H1 (cell line): Measurements from ENCODE around the gene ATP2B1. TPM values are rescaled to one million over a fixed set of nuclear protein-coding genes. Genes with fewer than 3 reads are reported as not detected.

Experiments used
- CTCF ChIA-PET: fragments of 300-600 bp; sonication (Branson Sonifier 250); formaldehyde crosslinking; loops from one replicate; lab custom pipeline; 2021; ENCODE audit not compliant: partially characterized antibody; lab: Charles Lee
- POLR2A ChIA-PET: fragments of 300-600 bp; sonication (Branson Sonifier 250); formaldehyde crosslinking; loops from one replicate; lab custom pipeline; 2021; ENCODE audit warnings: inconsistent platforms; ENCODE audit not compliant: partially characterized antibody; lab: Charles Lee
- DNase-seq, 2 experiments: peaks; one replicate each; pipeline versions ENCODE4 v3.0.0 to v3.0.0-alpha.2; 2010 to 2022; ENCODE audit warnings: low spot score in 2 of 2, low read depth in 1 of 2, mixed read lengths in 1 of 2
- FAIRE-seq: peaks from 2 replicates; lab custom pipeline; 2011; peaks lifted over from hg19 to GRCh38; lab: Jason Lieb, UNC
- H2AFZ ChIP-seq: 2 replicates; pipeline ENCODE4 v1.8.1; 2012; ENCODE audit warnings: low read length, inconsistent platforms
- H2AK5ac ChIP-seq: 2 replicates; pipeline ENCODE4 v1.6.1; 2013; ENCODE audit warnings: low read depth, low read length
- H2BK120ac ChIP-seq: replicated peaks from 2 replicates; pipeline ENCODE3; 2013; ENCODE audit warnings: low read depth, low read length, inconsistent platforms
- H2BK12ac ChIP-seq: 2 replicates; pipeline ENCODE4 v1.6.1; 2013; ENCODE audit warnings: low read depth, low read length
- H2BK15ac ChIP-seq: 2 replicates; pipeline ENCODE4 v1.6.1; 2013; ENCODE audit warnings: low read length
- H2BK20ac ChIP-seq: 2 replicates; pipeline ENCODE4 v1.6.1; 2013; ENCODE audit warnings: low read length
- H2BK5ac ChIP-seq: 2 replicates; pipeline ENCODE4 v1.6.1; 2013; ENCODE audit warnings: low read depth, low read length
- H3K14ac ChIP-seq: 2 replicates; pipeline ENCODE4 v1.6.1; 2013; ENCODE audit warnings: inconsistent platforms; ENCODE audit not compliant: insufficient read length
- H3K18ac ChIP-seq: 2 replicates; pipeline ENCODE4 v1.6.1; 2013; ENCODE audit warnings: low read length; ENCODE audit errors: extremely low read depth
- H3K23ac ChIP-seq: 2 replicates; pipeline ENCODE4 v1.6.1; 2013; ENCODE audit warnings: inconsistent platforms; ENCODE audit not compliant: insufficient read length
- H3K23me2 ChIP-seq: 2 replicates; pipeline ENCODE4 v1.6.1; 2013; ENCODE audit warnings: low read depth, low read length
- H3K27ac ChIP-seq: 2 replicates; pipeline ENCODE4 v1.6.1; 2011; ENCODE audit warnings: low read depth, low read length, inconsistent platforms
- H3K27me3 ChIP-seq, 4 experiments: replicated peaks in 1 of 4; 1 replicate in 1 of 4; 2 replicates in 3 of 4; pipeline versions ENCODE4 v1.6.1 to v1.8.1; 2011 to 2013; ENCODE audit warnings: low read length in 3 of 4, mild to moderate bottlenecking in 3 of 4, inconsistent platforms in 2 of 4, mixed read lengths in 2 of 4, moderate library complexity in 1 of 4; ENCODE audit not compliant: control insufficient read depth in 3 of 4, insufficient read depth in 3 of 4; ENCODE audit errors: extremely low read depth in 1 of 4
- H3K36me3 ChIP-seq, 4 experiments: 2 replicates each; pipeline versions ENCODE4 v1.6.1 to v1.8.1; 2011 to 2013; ENCODE audit warnings: mild to moderate bottlenecking in 4 of 4, low read length in 3 of 4, moderate library complexity in 2 of 4, control low read depth in 1 of 4, inconsistent platforms in 1 of 4; ENCODE audit not compliant: insufficient read depth in 4 of 4, control insufficient read depth in 2 of 4
- H3K4ac ChIP-seq: replicated peaks from 2 replicates; pipeline ENCODE3; 2013; ENCODE audit warnings: low read length, low read depth, mixed read lengths, inconsistent platforms; ENCODE audit not compliant: insufficient read length
- H3K4me1 ChIP-seq, 4 experiments: replicated peaks in 1 of 4; 1 replicate in 1 of 4; 2 replicates in 3 of 4; pipeline versions ENCODE4 v1.6.1 to v1.8.1; 2011 to 2013; ENCODE audit warnings: low read length in 3 of 4, inconsistent platforms in 2 of 4, mixed read lengths in 1 of 4; ENCODE audit not compliant: insufficient read depth in 4 of 4, control insufficient read depth in 3 of 4
- H3K4me2 ChIP-seq, 2 experiments: 2 replicates each; pipeline versions ENCODE4 v1.6.1 to v1.8.1; 2011 to 2013; ENCODE audit warnings: low read depth in 2 of 2, low read length in 2 of 2, control low read depth in 1 of 2, inconsistent platforms in 1 of 2, mild to moderate bottlenecking in 1 of 2; ENCODE audit not compliant: insufficient read depth in 1 of 2
- H3K4me3 ChIP-seq, 4 experiments: fragments of 200-600, 300-600 bp in 1 of 4; sonication (generic), shearing (Covaris generic), sonication (Bioruptor Twin) in 1 of 4; 2 replicates each; pipeline versions ENCODE4 v1.5.1 to v1.8.1; 2011 to 2016; ENCODE audit warnings: low read length in 4 of 4, low read depth in 3 of 4, control low read depth in 2 of 4, inconsistent platforms in 2 of 4, mild to moderate bottlenecking in 2 of 4, mixed read lengths in 1 of 4, moderate library complexity in 1 of 4; ENCODE audit not compliant: insufficient read depth in 2 of 4; ENCODE audit errors: extremely low read depth in 1 of 4
- H3K56ac ChIP-seq: replicated peaks from 2 replicates; pipeline ENCODE3; 2013; ENCODE audit warnings: low read depth, mild to moderate bottlenecking, mixed read lengths, low read length, inconsistent platforms; ENCODE audit not compliant: insufficient read length
- H3K79me1 ChIP-seq: 2 replicates; pipeline ENCODE4 v1.6.1; 2013; ENCODE audit warnings: low read depth, low read length, control low read depth
- H3K79me2 ChIP-seq, 2 experiments: 2 replicates each; pipeline versions ENCODE4 v1.6.1 to v1.8.1; 2012 to 2013; ENCODE audit warnings: low read length in 2 of 2, mild to moderate bottlenecking in 2 of 2, inconsistent platforms in 1 of 2; ENCODE audit not compliant: insufficient read depth in 2 of 2, control insufficient read depth in 1 of 2
- H3K9ac ChIP-seq, 4 experiments: replicated peaks in 1 of 4; 1 replicate in 1 of 4; 2 replicates in 3 of 4; pipeline versions ENCODE4 v1.6.1 to v1.8.1; 2011 to 2013; ENCODE audit warnings: low read depth in 3 of 4, low read length in 3 of 4, control low read depth in 2 of 4, mild to moderate bottlenecking in 2 of 4, moderate library complexity in 2 of 4, inconsistent platforms in 1 of 4; ENCODE audit errors: extremely low read depth in 1 of 4
- H3K9me3 ChIP-seq, 2 experiments: 2 replicates each; pipeline versions ENCODE4 v1.6.1 to v1.8.1; 2012 to 2013; ENCODE audit warnings: mild to moderate bottlenecking in 2 of 2, moderate library complexity in 2 of 2, control low read depth in 1 of 2, inconsistent platforms in 1 of 2, low read depth in 1 of 2, low read length in 1 of 2, mixed read lengths in 1 of 2; ENCODE audit not compliant: insufficient read depth in 2 of 2
- H4K20me1 ChIP-seq, 2 experiments: replicated peaks in 1 of 2; 2 replicates each; pipeline versions ENCODE3 to v1.8.1; 2011 to 2013; ENCODE audit warnings: inconsistent platforms in 2 of 2, low read length in 2 of 2, mild to moderate bottlenecking in 1 of 2; ENCODE audit not compliant: insufficient read depth in 2 of 2, control insufficient read depth in 1 of 2
- H4K5ac ChIP-seq: 2 replicates; pipeline ENCODE4 v1.6.1; 2013; ENCODE audit warnings: low read length, low read depth, mixed read lengths, inconsistent platforms; ENCODE audit not compliant: insufficient read length
- H4K8ac ChIP-seq: 2 replicates; pipeline ENCODE4 v1.8.0; 2013; ENCODE audit warnings: mild to moderate bottlenecking, moderate library complexity, low read length, inconsistent platforms; ENCODE audit not compliant: insufficient read depth; ENCODE audit errors: extremely low read depth
- H4K91ac ChIP-seq: replicated peaks from 2 replicates; pipeline ENCODE3; 2013; ENCODE audit warnings: low read length, mixed read lengths, inconsistent platforms; ENCODE audit not compliant: insufficient read length
- JUN ChIP-seq: IDR thresholded peaks from 2 replicates; pipeline ENCODE4 v1.6.1; 2011; ENCODE audit warnings: low read depth, mild to moderate bottlenecking, improper control_type of control experiment, low read length
- TEAD4 ChIP-seq: IDR thresholded peaks from 2 replicates; pipeline ENCODE4 v1.6.1; 2012; ENCODE audit warnings: low read depth, low read length, inconsistent platforms, mixed read lengths
- WGBS, 2 experiments: shearing (Covaris generic) in 1 of 2; methylation state at CpG; one replicate each; pipeline versions ENCODE4 v1.1.6 to v1.1.7; 2013 to 2015; ENCODE audit warnings: low lambda C conversion rate in 2 of 2, mixed read lengths in 2 of 2, inconsistent platforms in 1 of 2, low coverage in 1 of 2, missing lambda C conversion rate in 1 of 2; ENCODE audit not compliant: insufficient replicate concordance in 2 of 2, insufficient coverage in 1 of 2, insufficient read length in 1 of 2; ENCODE audit errors: extremely low coverage in 1 of 2, missing lambda C conversion rate in 1 of 2; 5-methylcytosine and 5-hydroxymethylcytosine counted together
- polyA plus RNA-seq, 7 experiments: library from polyadenylated mRNA; depleted of rRNA in 3 of 7; stranded (reverse) in 5 of 7; unstranded in 2 of 7; fragments of >200 nt in 5 of 7; fragments of 200-250 nt in 2 of 7; gene quantifications; 1 replicate in 5 of 7; 2 replicates in 1 of 7; 4 replicates in 1 of 7; pipeline versions ENCODE4 v1.2.1 to v1.2.3, GENCODE V29; 2011 to 2013; ENCODE audit warnings: missing spikeins in 2 of 7, mixed read lengths in 2 of 7
- total RNA-seq: library from RNA; stranded (reverse); fragmentation: NEBNext Ultra II Directional; extraction: Animal tissue kit (Norgen Biotek cat#: 25700); gene quantifications from 2 replicates; pipeline ENCODE4 v1.2.1, GENCODE V29; 2021

The ATP2B1 gene
- total and polyA plus RNA-seq, 2 of the 8 experiments (the other 6 are each of a cell fraction or from before 2014, with no cell fraction given) = 4.3 to 32.0 TPM

- WGBS, 2 experiments = 83% methylated on average over 4 of the region's 4 CpGs; no CpG with 5 or more reads in 1 of the 2 experiments
- FAIRE-seq = no peak
- no peak overlapping the region for H3K4me3 ChIP-seq
- peaks cover 0 to 1% of the 10 kb centered on the region in 2 experiments for H4K20me1 ChIP-seq
- H4K5ac ChIP-seq = no peak overlapping the region
- no peaks in the 10 kb centered on the region for H3K36me3 ChIP-seq
- no peak for DNase-seq
- H3K4ac ChIP-seq = no peak overlapping the region
- H2BK120ac ChIP-seq = no peak overlapping the region
- no peak overlapping the region for H2AFZ ChIP-seq
- no peak overlapping the region for H2BK20ac ChIP-seq
- H3K27ac ChIP-seq = no peak overlapping the region
- no peaks in the 10 kb centered on the region for H3K79me1 ChIP-seq
- H3K56ac ChIP-seq = no peak overlapping the region
- no peaks in the 10 kb centered on the region for H3K9me3 ChIP-seq
- no peak overlapping the region for H3K4me2 ChIP-seq
- no peaks in the 10 kb centered on the region; the same call in 1 of the 2 replicates for H3K23me2 ChIP-seq
- peak; percentile 81 for TF ChIP-seq TEAD4
- TF ChIP-seq JUN = no peak
- no peak overlapping the region for H3K14ac ChIP-seq
- H3K9ac ChIP-seq = no peak overlapping the region
- no peak overlapping the region for H2AK5ac ChIP-seq
- H2BK15ac ChIP-seq = no peak overlapping the region
- peaks cover 0 to 3% (median 0%) of the 10 kb centered on the region in 4 experiments; a peak in 1 of 7 replicates for H3K4me1 ChIP-seq
- no peak overlapping the region for H4K8ac ChIP-seq
- H3K27me3 ChIP-seq = no peaks in the 10 kb centered on the region
- POLR2A ChIA-PET = no interaction called here
- H2BK12ac ChIP-seq = no peak overlapping the region
- H2BK5ac ChIP-seq = no peak overlapping the region
- CTCF ChIA-PET = interaction anchor here (0.9 kb wide), 1 partner anchor 280 kb away, joined by 3 read pairs; no protein-coding TSS in a partner anchor
- H3K23ac ChIP-seq = no peak overlapping the region
- peaks cover 0 to 33% of the 10 kb centered on the region in 2 experiments; a peak in 2 of 4 replicates for H3K79me2 ChIP-seq
- H3K18ac ChIP-seq = no peak overlapping the region
- H4K91ac ChIP-seq = no peak overlapping the region
These were observed 37.2 kb downstream of the ATP2B1 start for GRCh38 chr12:89671469-89671868.
